ENCODE results near the gene MMS19.

- TF ChIP-seq POLR2A (IDR thresholded peaks at IDR 0.05; ENCODE audit: low read depth, low read length) (no peak), CHD2 (IDR thresholded peaks at IDR 0.05; ENCODE audit: borderline replicate concordance, low read depth, low read length) (no peak), POLR2AphosphoS5 (IDR thresholded peaks at IDR 0.05; ENCODE audit: low read length) (no peak), SMC3 (IDR thresholded peaks at IDR 0.05; ENCODE audit: borderline replicate concordance, low read length) (no peak), BACH1 (IDR thresholded peaks at IDR 0.05; ENCODE audit: borderline replicate concordance) (no peak), KLF5 (IDR thresholded peaks at IDR 0.05; ENCODE audit: partially characterized antibody) (no peak), BRCA1 (IDR thresholded peaks at IDR 0.05; ENCODE audit: low read depth, low read length) (no peak), CTCF (IDR thresholded peaks at IDR 0.05 in 2 of 3, conservative IDR thresholded peaks at IDR 0.05 in 1 of 3; ENCODE audit: control insufficient read depth in 2 of 3, extremely low read depth in 1 of 3, insufficient read depth in 1 of 3, low read depth in 3 of 3, low read length in 3 of 3) (no peak), NR2C2 (IDR thresholded peaks at IDR 0.05; ENCODE audit: borderline replicate concordance, control insufficient read depth, insufficient read length, low read depth) (no peak)
Observed at GRCh38 chr10:97519342-97519741, 21.1 kb upstream of the MMS19 start.
